HepG2 (cell line): ENCODE measurements around the gene ARMH3. TPM values are rescaled to one million over a fixed set of nuclear protein-coding genes. Genes with fewer than 3 reads are reported as not detected.

ENCODE experiments used
- ATAC-seq: fragments of 200-7000 bp; cut with Tn5 transposase; 3 replicates; pipeline ENCODE4 v1.9.1; 2020; ENCODE audit warnings: mild to moderate bottlenecking, moderate library complexity
- BruUV-seq: library from RNA; stranded (reverse); fragments of 400-500 nt; replicated peaks from 2 replicates; lab custom pipeline; 2021; lab: Mats Ljungman, UMichigan
- CTCF ChIA-PET: fragments of 300-600 bp; formaldehyde crosslinking; extraction: SDS; loops from one replicate; lab custom pipeline; 2021; ENCODE audit warnings: low total read pairs, inconsistent platforms, low intra/inter-chr PET ratio; lab: Yijun Ruan, JAX
- POLR2A ChIA-PET: fragments of 350-600 bp; sonication (Branson Sonifier 250); formaldehyde crosslinking; loops from one replicate; lab custom pipeline; 2020; ENCODE audit warnings: antibody characterized with exemption, inconsistent platforms; lab: Yijun Ruan, JAX
- DNase-seq: peaks from one replicate; pipeline ENCODE4 v3.0.0-alpha.2; 2015; ENCODE audit warnings: low spot score
- FAIRE-seq: peaks from 3 replicates; lab custom pipeline; 2011; peaks lifted over from hg19 to GRCh38; lab: Jason Lieb, UNC
- H2AFZ ChIP-seq: one replicate; pipeline ENCODE4 v1.6.1; 2011; ENCODE audit warnings: low read length, inconsistent platforms
- H3K27ac ChIP-seq: fragments of 300-600 bp; 3 replicates; pipeline ENCODE4 v1.8.0; 2011; ENCODE audit warnings: mixed run types, mild to moderate bottlenecking, mixed read lengths, low read length, inconsistent platforms; ENCODE audit not compliant: insufficient read depth; ENCODE audit errors: extremely low read length
- H3K27me3 ChIP-seq, 2 experiments: fragments of 200-600 bp in 1 of 2; 2 replicates in 1 of 2; 3 replicates in 1 of 2; pipeline versions ENCODE4 v1.6.0 to v1.8.0; 2011; ENCODE audit warnings: low read length in 2 of 2, mild to moderate bottlenecking in 2 of 2, moderate library complexity in 2 of 2, inconsistent platforms in 1 of 2; ENCODE audit not compliant: insufficient read depth in 2 of 2, control insufficient read depth in 1 of 2
- H3K36me3 ChIP-seq, 2 experiments: fragments of 200-600 bp in 1 of 2; replicated peaks in 1 of 2; 2 replicates in 1 of 2; 3 replicates in 1 of 2; pipeline versions ENCODE4 v1.5.1 to v1.8.0; 2011; ENCODE audit warnings: low read length in 2 of 2, inconsistent platforms in 1 of 2; ENCODE audit not compliant: insufficient read depth in 2 of 2, control insufficient read depth in 1 of 2
- H3K4me1 ChIP-seq: 2 replicates; pipeline ENCODE4 v1.5.1; 2012; ENCODE audit warnings: low read length, inconsistent platforms; ENCODE audit not compliant: insufficient read depth
- H3K4me2 ChIP-seq: 2 replicates; pipeline ENCODE4 v1.6.0; 2011; ENCODE audit warnings: low read depth, low read length, inconsistent platforms
- H3K4me3 ChIP-seq, 3 experiments: fragments of 200-600 bp in 1 of 3; sonication (generic), shearing (Covaris generic) in 1 of 3; replicated peaks in 1 of 3; 2 replicates each; pipeline ENCODE4 v1.5.1; 2011 to 2016; ENCODE audit warnings: low read length in 3 of 3, inconsistent platforms in 2 of 3, low read depth in 2 of 3, mild to moderate bottlenecking in 2 of 3, control low read depth in 1 of 3, mixed read lengths in 1 of 3; ENCODE audit not compliant: insufficient read depth in 1 of 3
- H3K79me2 ChIP-seq: one replicate; pipeline ENCODE4 v1.6.1; 2011; ENCODE audit warnings: low read length, inconsistent platforms; ENCODE audit not compliant: insufficient read depth
- H3K9ac ChIP-seq: 2 replicates; pipeline ENCODE4 v1.6.0; 2011; ENCODE audit warnings: mild to moderate bottlenecking, low read depth, low read length, inconsistent platforms; ENCODE audit not compliant: insufficient read depth
- H3K9me3 ChIP-seq: 2 replicates; pipeline ENCODE4 v1.5.1; 2012; ENCODE audit warnings: mild to moderate bottlenecking, low read length
- H4K20me1 ChIP-seq: 2 replicates; pipeline ENCODE4 v1.6.0; 2011; ENCODE audit warnings: inconsistent platforms, mild to moderate bottlenecking, low read length, moderate library complexity; ENCODE audit not compliant: insufficient read depth
- ARNTL ChIP-seq: sonication (generic); formaldehyde crosslinking; IDR thresholded peaks from 2 replicates; pipeline ENCODE4 v1.4.0; 2020; ENCODE audit warnings: mild to moderate bottlenecking, missing genetic modification reagents
- CCAR2 ChIP-seq: fragments of 200-400 bp; formaldehyde crosslinking; optimal IDR thresholded peaks from 2 replicates; pipeline ENCODE3; 2018; ENCODE audit warnings: low read depth, mild to moderate bottlenecking, low read length, moderate library complexity
- ELF1 ChIP-seq: sonication (generic); formaldehyde crosslinking; IDR thresholded peaks from 2 replicates; pipeline ENCODE4 v1.4.0; 2020; ENCODE audit warnings: missing genetic modification reagents
- FOXA1 ChIP-seq, 2 experiments: fragments of 450-650 bp in 1 of 2; sonication (generic) in 1 of 2; formaldehyde crosslinking in 1 of 2; IDR thresholded peaks; 2 replicates each; pipeline versions ENCODE4 v1.4.0 to v1.6.1; 2016 to 2020; ENCODE audit warnings: missing genetic modification reagents in 1 of 2
- HHEX ChIP-seq: IDR thresholded peaks from 2 replicates; pipeline ENCODE4 v1.6.1; 2016; ENCODE audit warnings: control low read depth
- KMT2A ChIP-seq: sonication (generic); formaldehyde crosslinking; IDR thresholded peaks from 2 replicates; pipeline ENCODE4 v1.4.0; 2020; ENCODE audit warnings: missing genetic modification reagents
- NONO ChIP-seq, 2 experiments: fragments of 450-650 bp in 1 of 2; sonication (generic) in 1 of 2; formaldehyde crosslinking in 1 of 2; IDR thresholded peaks in 1 of 2; conservative IDR thresholded peaks in 1 of 2; 2 replicates each; pipeline versions ENCODE4 v1.6.1 to v1.8.0; 2017 to 2022; ENCODE audit warnings: mild to moderate bottlenecking in 1 of 2, missing genetic modification reagents in 1 of 2, moderate library complexity in 1 of 2
- PHF8 ChIP-seq: sonication (generic); formaldehyde crosslinking; IDR thresholded peaks from 2 replicates; pipeline ENCODE4 v1.5.0; 2020; ENCODE audit warnings: missing genetic modification reagents
- POLR2G ChIP-seq: fragments of 200-400 bp; formaldehyde crosslinking; IDR thresholded peaks from 2 replicates; pipeline ENCODE4 v1.6.1; 2018; ENCODE audit warnings: mild to moderate bottlenecking, low read depth, low read length, moderate library complexity
- RXRA ChIP-seq: sonication (generic); formaldehyde crosslinking; IDR thresholded peaks from 2 replicates; pipeline ENCODE4 v1.5.1; 2020; ENCODE audit warnings: missing genetic modification reagents
- SP1 ChIP-seq, 2 experiments: fragments of 450-650 bp in 1 of 2; sonication (generic) in 1 of 2; formaldehyde crosslinking in 1 of 2; IDR thresholded peaks; 2 replicates each; pipeline versions ENCODE4 v1.4.0 to v1.6.1; 2016 to 2020; ENCODE audit warnings: missing genetic modification reagents in 1 of 2
- ZNF333 ChIP-seq: sonication (generic); formaldehyde crosslinking; IDR thresholded peaks from 2 replicates; pipeline ENCODE4 v1.4.0; 2020; ENCODE audit warnings: mild to moderate bottlenecking, missing genetic modification reagents, borderline replicate concordance
- ZNF350 ChIP-seq: sonication (generic); formaldehyde crosslinking; IDR thresholded peaks from 2 replicates; pipeline ENCODE4 v1.4.0; 2020; ENCODE audit warnings: mild to moderate bottlenecking, low read depth, missing genetic modification reagents, borderline replicate concordance
- ZNF615 ChIP-seq: sonication (generic); formaldehyde crosslinking; IDR thresholded peaks from 2 replicates; pipeline ENCODE4 v1.5.0; 2020; ENCODE audit warnings: mild to moderate bottlenecking, missing genetic modification reagents, borderline replicate concordance
- ZNF644 ChIP-seq: IDR thresholded peaks from 2 replicates; pipeline ENCODE4 v1.6.1; 2016; ENCODE audit warnings: low read depth
- ZNF652 ChIP-seq: IDR thresholded peaks from 2 replicates; pipeline ENCODE4 v1.6.1; 2016; ENCODE audit warnings: low read depth, borderline replicate concordance
- ZNF747 ChIP-seq: sonication (generic); formaldehyde crosslinking; IDR thresholded peaks from 2 replicates; pipeline ENCODE4 v1.8.1; 2023; ENCODE audit warnings: missing genetic modification reagents, mild to moderate bottlenecking, borderline replicate concordance
- ZNF777 ChIP-seq: sonication (generic); formaldehyde crosslinking; IDR thresholded peaks from 2 replicates; pipeline ENCODE4 v1.4.0; 2020; ENCODE audit warnings: missing genetic modification reagents
- whole genome bisulfite sequencing: methylation state at CpG from one replicate; pipeline ENCODE4 v1.1.6; 2017; ENCODE audit warnings: low lambda C conversion rate; 5-methylcytosine and 5-hydroxymethylcytosine counted together
- in situ Hi-C: cut with HindIII; loops from 2 replicates; pipeline ENCODE4 v1.10.0; 2017; ENCODE audit warnings: low pct_unique_long_range_greater_than_20kb; ENCODE audit not compliant: extremely low pct_ligation_motif_present
- intact Hi-C: fragments of 100-400 bp; cut with micrococcal nuclease; formaldehyde crosslinking; loops from one replicate; pipeline ENCODE4 v1.10.0; 2022; ENCODE audit not compliant: unreplicated experiment
- polyA plus RNA-seq, 8 experiments: library from polyadenylated mRNA; depleted of rRNA in 3 of 8; stranded (reverse) in 7 of 8; unstranded in 1 of 8; fragments of >200 nt; fragmentation: Illumina TruSeq in 4 of 8; extraction: Trizol in 4 of 8; gene quantifications; 2 replicates each; pipeline versions ENCODE4 v1.2.1 to v1.2.3, GENCODE V29; 2011 to 2016; ENCODE audit warnings: low read depth in 4 of 8, missing spikeins in 1 of 8, mixed read lengths in 1 of 8; ENCODE audit not compliant: insufficient read depth in 1 of 8
- total RNA-seq, 5 experiments: library from RNA; depleted of rRNA; stranded (reverse); fragments of >200 nt; fragmentation: Illumina TruSeq; extraction: Trizol; gene quantifications; 2 replicates each; pipeline ENCODE4 v1.2.3, GENCODE V29; 2016; ENCODE audit warnings: low read depth in 1 of 5
- TF ChIP-seq, protein P1 (sequence below): sonication (generic); formaldehyde crosslinking; IDR thresholded peaks from 2 replicates; pipeline ENCODE4 v1.4.0; 2020; ENCODE audit warnings: mild to moderate bottlenecking, missing genetic modification reagents, borderline replicate concordance
- TF ChIP-seq, protein P2 (sequence below): sonication (generic); formaldehyde crosslinking; conservative IDR thresholded peaks from 2 replicates; pipeline ENCODE4 v1.8.1; 2023; ENCODE audit warnings: missing genetic modification reagents

ARMH3 gene
- total and polyA plus RNA-seq, 2 of the 13 experiments (the other 11 are each of a cell fraction or from before 2014, with no cell fraction given): 8.4 to 16.9 TPM

DNA sequence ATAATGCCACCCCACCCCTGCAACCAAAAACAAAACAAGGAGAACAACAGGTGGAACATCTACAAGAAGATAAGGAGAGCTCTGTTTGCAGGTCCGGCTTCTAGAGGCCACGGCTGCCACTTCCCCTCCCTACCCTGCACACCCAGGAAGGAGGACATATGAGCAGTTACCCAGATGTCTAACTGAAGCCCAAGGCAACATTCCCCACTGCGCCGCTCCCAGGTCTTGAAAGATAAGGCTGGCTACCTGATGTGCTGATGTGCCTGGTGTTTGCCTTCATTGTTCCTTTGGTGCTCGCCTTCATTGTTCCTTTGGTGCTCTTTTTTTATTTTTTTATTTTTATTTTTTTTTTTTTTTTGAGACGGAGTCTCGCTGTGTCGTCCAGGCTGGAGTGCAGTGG is 30.2 kb upstream of the ARMH3 start:
- Histone ChIP-seq H3K27me3 (no peaks in the 10 kb centered on the region), H3K9ac (no peak overlapping the region), H3K4me1 (no peaks in the 10 kb centered on the region), H2AFZ (no peak overlapping the region), H4K20me1 (no peaks in the 10 kb centered on the region), H3K79me2 (no peaks in the 10 kb centered on the region), H3K4me2 (no peak overlapping the region), H3K4me3 (no peak overlapping the region), H3K9me3 (no peaks in the 10 kb centered on the region), H3K36me3 (no peaks in the 10 kb centered on the region), H3K27ac (no peak overlapping the region)
- TF ChIP-seq ZNF333 (CRISPR knock-in tag) (no peak), HHEX (no peak), ZNF747 (CRISPR knock-in tag) (no peak), ZNF615 (no peak), FOXA1 (IDR thresholded peaks at IDR 0.05) (no peak), FOXA1 (CRISPR knock-in tag; IDR thresholded peaks at IDR 0.05) (no peak), RXRA (CRISPR knock-in tag) (no peak), PHF8 (no peak), ZNF652 (CRISPR knock-in tag) (no peak), CCAR2 (no peak), KMT2A (CRISPR knock-in tag) (no peak), NONO (IDR thresholded peaks at IDR 0.05) (no peak), NONO (CRISPR knock-in tag; conservative IDR thresholded peaks at IDR 0.05) (no peak), ELF1 (no peak), ZNF350 (CRISPR knock-in tag) (no peak), ZNF777 (no peak), SP1 (IDR thresholded peaks at IDR 0.05) (no peak), SP1 (CRISPR knock-in tag; IDR thresholded peaks at IDR 0.05) (no peak), ZNF644 (CRISPR knock-in tag) (no peak), POLR2G (no peak), ARNTL (CRISPR knock-in tag) (no peak)
- TF ChIP-seq, protein P1, sequence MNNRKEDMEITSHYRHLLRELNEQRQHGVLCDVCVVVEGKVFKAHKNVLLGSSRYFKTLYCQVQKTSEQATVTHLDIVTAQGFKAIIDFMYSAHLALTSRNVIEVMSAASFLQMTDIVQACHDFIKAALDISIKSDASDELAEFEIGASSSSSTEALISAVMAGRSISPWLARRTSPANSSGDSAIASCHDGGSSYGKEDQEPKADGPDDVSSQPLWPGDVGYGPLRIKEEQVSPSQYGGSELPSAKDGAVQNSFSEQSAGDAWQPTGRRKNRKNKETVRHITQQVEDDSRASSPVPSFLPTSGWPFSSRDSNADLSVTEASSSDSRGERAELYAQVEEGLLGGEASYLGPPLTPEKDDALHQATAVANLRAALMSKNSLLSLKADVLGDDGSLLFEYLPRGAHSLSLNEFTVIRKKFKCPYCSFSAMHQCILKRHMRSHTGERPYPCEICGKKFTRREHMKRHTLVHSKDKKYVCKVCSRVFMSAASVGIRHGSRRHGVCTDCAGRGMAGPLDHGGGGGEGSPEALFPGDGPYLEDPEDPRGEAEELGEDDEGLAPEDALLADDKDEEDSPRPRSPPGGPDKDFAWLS (CRISPR knock-in tag): no peak
- TF ChIP-seq, protein P2, sequence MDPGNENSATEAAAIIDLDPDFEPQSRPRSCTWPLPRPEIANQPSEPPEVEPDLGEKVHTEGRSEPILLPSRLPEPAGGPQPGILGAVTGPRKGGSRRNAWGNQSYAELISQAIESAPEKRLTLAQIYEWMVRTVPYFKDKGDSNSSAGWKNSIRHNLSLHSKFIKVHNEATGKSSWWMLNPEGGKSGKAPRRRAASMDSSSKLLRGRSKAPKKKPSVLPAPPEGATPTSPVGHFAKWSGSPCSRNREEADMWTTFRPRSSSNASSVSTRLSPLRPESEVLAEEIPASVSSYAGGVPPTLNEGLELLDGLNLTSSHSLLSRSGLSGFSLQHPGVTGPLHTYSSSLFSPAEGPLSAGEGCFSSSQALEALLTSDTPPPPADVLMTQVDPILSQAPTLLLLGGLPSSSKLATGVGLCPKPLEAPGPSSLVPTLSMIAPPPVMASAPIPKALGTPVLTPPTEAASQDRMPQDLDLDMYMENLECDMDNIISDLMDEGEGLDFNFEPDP (CRISPR knock-in tag): no peak
- no peak for DNase-seq
- intact Hi-C loops (no loop called here), in situ Hi-C loops (no loop called here)
- CTCF ChIA-PET: no interaction called here
- FAIRE-seq: no peak
- no peak for ATAC-seq
- no TSS peak for BruUV-seq
- POLR2A ChIA-PET: no interaction called here
- 91% methylated on average over 8 of the region's 8 CpGs for WGBS
